GM18519 (cell line): ENCODE results near the gene RTL5.
"Not testable (repeated sequence)": the region's sequence is repeated elsewhere in the genome, so short reads cannot be mapped to it uniquely, and the experiment has no call there.

Experiments used
- ATAC-seq: cut with Tn5 transposase; IDR thresholded peaks from one replicate; pipeline ENCODE4 v1.9.1; 2021; ENCODE audit warnings: mild to moderate bottlenecking, moderate library complexity; ENCODE audit not compliant: unreplicated experiment, low FRiP score

Gene RTL5

GRCh38 chrX:72131317-72132294 is at the start of gene RTL5:
RTL5 (minus strand) TSS chrX:72131915.
- ATAC-seq: peak; percentile 69

GRCh38 chrX:72180539-72180938 is 48.8 kb upstream of the RTL5 start:
- ATAC-seq: no peak

GRCh38 chrX:72176981-72177380 is 45.3 kb upstream of the RTL5 start:
- ATAC-seq: no peak

GRCh38 chrX:72176289-72176688 is 44.6 kb upstream of the RTL5 start:
- not testable (repeated sequence) for ATAC-seq

- no peak for ATAC-seq
Measured at GRCh38 chrX:72169008-72169728, 37.5 kb upstream of the RTL5 start.

GRCh38 chrX:72165551-72165950 is 33.8 kb upstream of the RTL5 start:
- no peak for ATAC-seq

- no peak for ATAC-seq
Measured at GRCh38 chrX:72159769-72160168, 28.1 kb upstream of the RTL5 start.

GRCh38 chrX:72158773-72159172 is 27.1 kb upstream of the RTL5 start:
- no peak for ATAC-seq

- no peak for ATAC-seq
Measured at GRCh38 chrX:72146527-72146926, 14.8 kb upstream of the RTL5 start.

- ATAC-seq: no peak
Measured at GRCh38 chrX:72145181-72145580, 13.5 kb upstream of the RTL5 start.

- no peak for ATAC-seq
Measured at GRCh38 chrX:72143609-72143907, 11.8 kb upstream of the RTL5 start.

GRCh38 chrX:72142794-72143608 is 11.3 kb upstream of the RTL5 start:
- ATAC-seq: no peak

- ATAC-seq: no peak
Measured at GRCh38 chrX:72142094-72142793, 10.5 kb upstream of the RTL5 start.

GRCh38 chrX:72141372-72142004 is 9.8 kb upstream of the RTL5 start:
- no peak for ATAC-seq

- ATAC-seq: no peak
Measured at GRCh38 chrX:72139538-72139937, 7.8 kb upstream of the RTL5 start.

- no peak for ATAC-seq
Measured at GRCh38 chrX:72137846-72138495, 6.3 kb upstream of the RTL5 start.

- no peak for ATAC-seq
Measured at GRCh38 chrX:72133851-72134546, 2.3 kb upstream of the RTL5 start.

GRCh38 chrX:72132456-72132855 is 741 bp upstream of the RTL5 start:
- ATAC-seq: no peak

- ATAC-seq: no peak
Measured at GRCh38 chrX:72130762-72131250, 909 bp downstream of the RTL5 start.
